ENCODE data around the gene ZNF837.

DNA sequence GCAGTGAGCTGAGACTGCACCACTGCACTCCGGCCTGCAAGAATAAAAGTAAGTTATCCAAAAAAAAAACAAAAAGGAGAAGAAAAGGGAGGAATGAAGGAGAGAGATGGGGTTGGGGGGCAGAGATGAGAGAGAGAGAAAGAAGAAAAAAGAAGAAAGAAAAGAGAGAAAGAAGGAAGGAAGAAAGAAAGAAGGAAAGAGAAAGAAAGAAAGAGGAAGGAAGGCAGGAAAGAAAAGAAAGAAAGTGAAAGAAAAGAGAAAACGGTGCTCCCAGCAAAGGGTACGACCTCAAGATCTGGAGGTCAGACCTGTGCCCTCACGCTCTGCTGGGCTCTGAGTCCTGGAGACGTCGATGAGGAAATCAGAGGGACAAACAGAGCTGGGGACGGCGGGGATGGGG, 31.2 kb downstream of the ZNF837 start:
- TF ChIP-seq FOXM1 (IDR thresholded peaks at IDR 0.05; ENCODE audit: borderline replicate concordance) (no peak), TARDBP (IDR thresholded peaks at IDR 0.05) (no peak), NFRKB (IDR thresholded peaks at IDR 0.05) (no peak), ELF4 (IDR thresholded peaks at IDR 0.05) (no peak), SP1 (IDR thresholded peaks at IDR 0.05) (no peak), FOXK2 (IDR thresholded peaks at IDR 0.05) (no peak), BHLHE40 (IDR thresholded peaks at IDR 0.05; ENCODE audit: borderline replicate concordance) (no peak), ARNT (IDR thresholded peaks at IDR 0.05) (no peak), HDGF (IDR thresholded peaks at IDR 0.05; ENCODE audit: borderline replicate concordance) (no peak), L3MBTL2 (conservative IDR thresholded peaks at IDR 0.05) (no peak), CTBP1 (IDR thresholded peaks at IDR 0.05; ENCODE audit: borderline replicate concordance) (no peak), SUZ12 (IDR thresholded peaks at IDR 0.05) (no peak), ZNF384 (IDR thresholded peaks at IDR 0.05) (no peak)
- TF ChIP-seq, protein P1, sequence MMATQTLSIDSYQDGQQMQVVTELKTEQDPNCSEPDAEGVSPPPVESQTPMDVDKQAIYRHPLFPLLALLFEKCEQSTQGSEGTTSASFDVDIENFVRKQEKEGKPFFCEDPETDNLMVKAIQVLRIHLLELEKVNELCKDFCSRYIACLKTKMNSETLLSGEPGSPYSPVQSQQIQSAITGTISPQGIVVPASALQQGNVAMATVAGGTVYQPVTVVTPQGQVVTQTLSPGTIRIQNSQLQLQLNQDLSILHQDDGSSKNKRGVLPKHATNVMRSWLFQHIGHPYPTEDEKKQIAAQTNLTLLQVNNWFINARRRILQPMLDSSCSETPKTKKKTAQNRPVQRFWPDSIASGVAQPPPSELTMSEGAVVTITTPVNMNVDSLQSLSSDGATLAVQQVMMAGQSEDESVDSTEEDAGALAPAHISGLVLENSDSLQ (IDR thresholded peaks at IDR 0.05): no peak

Data from HEK293T (cell line).